ENCODE results near the gene EXOSC2.

DNA sequence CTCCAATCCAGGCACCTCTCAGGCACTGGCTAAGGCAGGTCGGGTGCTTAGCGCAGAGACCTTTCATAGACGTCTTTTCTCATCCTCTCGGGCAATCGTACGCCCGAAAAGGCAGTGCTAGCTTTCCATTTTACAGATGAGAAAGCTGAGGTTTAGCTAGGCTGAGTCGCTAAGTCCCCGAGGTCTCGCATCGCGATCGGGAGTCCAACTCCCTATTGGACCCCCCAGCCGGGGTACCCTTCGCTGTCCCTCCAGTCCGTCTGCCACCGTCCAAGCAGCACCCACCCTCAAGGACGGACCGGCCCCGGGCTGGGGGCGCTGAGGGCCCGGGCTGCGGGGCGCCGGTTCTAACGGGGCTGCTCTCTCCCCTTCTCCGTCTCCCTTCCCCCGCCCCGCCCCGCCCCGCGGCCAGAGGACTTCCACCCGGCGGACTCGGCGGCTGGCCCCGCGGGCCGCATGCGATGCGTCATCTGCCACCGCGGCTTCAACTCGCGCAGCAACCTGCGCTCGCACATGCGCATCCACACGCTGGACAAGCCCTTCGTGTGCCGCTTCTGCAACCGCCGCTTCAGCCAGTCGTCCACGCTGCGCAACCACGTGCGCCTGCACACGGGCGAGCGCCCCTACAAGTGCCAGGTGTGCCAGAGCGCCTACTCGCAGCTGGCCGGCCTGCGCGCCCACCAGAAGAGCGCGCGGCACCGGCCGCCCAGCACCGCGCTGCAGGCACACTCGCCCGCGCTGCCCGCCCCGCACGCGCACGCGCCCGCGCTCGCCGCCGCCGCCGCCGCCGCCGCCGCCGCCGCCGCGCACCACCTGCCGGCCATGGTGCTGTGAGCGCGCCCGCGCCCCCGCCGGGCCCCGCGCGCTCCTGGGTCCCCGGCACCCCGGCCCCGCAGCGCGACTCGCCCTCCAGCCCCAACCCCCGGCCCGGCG lies 12.5 kb upstream of the EXOSC2 start:
- TF ChIP-seq, protein P1, sequence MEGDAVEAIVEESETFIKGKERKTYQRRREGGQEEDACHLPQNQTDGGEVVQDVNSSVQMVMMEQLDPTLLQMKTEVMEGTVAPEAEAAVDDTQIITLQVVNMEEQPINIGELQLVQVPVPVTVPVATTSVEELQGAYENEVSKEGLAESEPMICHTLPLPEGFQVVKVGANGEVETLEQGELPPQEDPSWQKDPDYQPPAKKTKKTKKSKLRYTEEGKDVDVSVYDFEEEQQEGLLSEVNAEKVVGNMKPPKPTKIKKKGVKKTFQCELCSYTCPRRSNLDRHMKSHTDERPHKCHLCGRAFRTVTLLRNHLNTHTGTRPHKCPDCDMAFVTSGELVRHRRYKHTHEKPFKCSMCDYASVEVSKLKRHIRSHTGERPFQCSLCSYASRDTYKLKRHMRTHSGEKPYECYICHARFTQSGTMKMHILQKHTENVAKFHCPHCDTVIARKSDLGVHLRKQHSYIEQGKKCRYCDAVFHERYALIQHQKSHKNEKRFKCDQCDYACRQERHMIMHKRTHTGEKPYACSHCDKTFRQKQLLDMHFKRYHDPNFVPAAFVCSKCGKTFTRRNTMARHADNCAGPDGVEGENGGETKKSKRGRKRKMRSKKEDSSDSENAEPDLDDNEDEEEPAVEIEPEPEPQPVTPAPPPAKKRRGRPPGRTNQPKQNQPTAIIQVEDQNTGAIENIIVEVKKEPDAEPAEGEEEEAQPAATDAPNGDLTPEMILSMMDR (IDR thresholded peaks at IDR 0.05; ENCODE audit: low read length), result no peak
- TF ChIP-seq EZH2phosphoT487 (IDR thresholded peaks at IDR 0.05; ENCODE audit: low read length), result no peak
- no peak for TF ChIP-seq EZH2 (optimal IDR thresholded peaks at IDR 0.05; ENCODE audit: low read depth, low read length)

Data from MM.1S (cell line).